Fibroblast of mammary gland (primary cell): Measurements from ENCODE around the gene SPIC.
A peak's percentile ranks its signal among the peaks of the same experiment; 100 is the strongest.

Source experiments
- DNase-seq: peaks from one replicate; pipeline ENCODE4 v3.0.0-alpha.2; 2010; ENCODE audit warnings: low read depth
- H3K4me3 ChIP-seq: 2 replicates; pipeline ENCODE4 v1.5.1; 2011; ENCODE audit warnings: low read depth, mild to moderate bottlenecking, low read length, moderate library complexity; ENCODE audit not compliant: control insufficient read depth
- CTCF ChIP-seq: conservative IDR thresholded peaks from 2 replicates; pipeline ENCODE4 v1.5.1; 2011; ENCODE audit warnings: low read depth, low read length, inconsistent platforms; ENCODE audit not compliant: control insufficient read depth, insufficient read depth

Gene SPIC

GRCh38 chr12:101501410-101501995 lies 26.4 kb downstream of the SPIC start:
- H3K4me3 ChIP-seq = no peak overlapping the region
- DNase-seq = peak; percentile 12
- TF ChIP-seq CTCF = no peak

GRCh38 chr12:101521136-101521535 lies 46.0 kb downstream of the SPIC start:
- H3K4me3 ChIP-seq = no peak overlapping the region
- no peak for DNase-seq
- no peak for TF ChIP-seq CTCF

- no peak overlapping the region for H3K4me3 ChIP-seq
- DNase-seq = no peak
- TF ChIP-seq CTCF = no peak
Measured at GRCh38 chr12:101527682-101528081, 52.5 kb downstream of the SPIC start.

GRCh38 chr12:101536069-101536674 lies 61.0 kb downstream of the SPIC start:
- no peak overlapping the region for H3K4me3 ChIP-seq
- no peak for DNase-seq
- no peak for TF ChIP-seq CTCF
